Vagina (tissue), 2 donors: ENCODE results near the gene ZBED1. TPM values are rescaled to one million over a fixed set of nuclear protein-coding genes. Genes with fewer than 3 reads are reported as not detected.

Experiments
- DNase-seq, 2 donors: peaks; one replicate each; pipeline ENCODE4 v3.0.0-alpha.2; 2017; ENCODE audit errors: extremely low spot score in 2 of 2
- H3K27ac ChIP-seq: fragments of 200-600 bp; sonication (generic); one replicate; pipeline ENCODE4 v1.5.1; 2019
- H3K27me3 ChIP-seq: fragments of 200-600 bp; sonication (generic); one replicate; pipeline ENCODE4 v1.5.1; 2019
- H3K36me3 ChIP-seq, 2 donors: fragments of 200-600 bp; sonication (generic); one replicate each; pipeline ENCODE4 v1.5.1; 2017 to 2019
- H3K4me1 ChIP-seq: fragments of 200-600 bp; sonication (generic); one replicate; pipeline ENCODE4 v1.5.1; 2019
- H3K4me3 ChIP-seq, 2 donors: fragments of 200-600 bp; sonication (generic); 1 replicate in 1 of 2; 2 replicates in 1 of 2; pipeline ENCODE4 v1.5.1; 2016 to 2019
- H3K9me3 ChIP-seq: fragments of 200-600 bp; sonication (generic); one replicate; pipeline ENCODE4 v1.5.1; 2019
- CTCF ChIP-seq, 3 experiments: fragments of 450-650 bp in 2 of 3; fragments of 200-600 bp in 1 of 3; sonication (generic) in 1 of 3; IDR thresholded peaks; one replicate each; pipeline ENCODE4 v1.5.1; 2017 to 2019; ENCODE audit warnings: antibody characterized with exemption in 3 of 3, mild to moderate bottlenecking in 2 of 3, moderate library complexity in 2 of 3
- POLR2A ChIP-seq, 2 donors: fragments of 450-650 bp; IDR thresholded peaks; one replicate each; pipeline ENCODE4 v1.6.1; 2017; ENCODE audit warnings: antibody characterized with exemption in 2 of 2, mild to moderate bottlenecking in 2 of 2, moderate library complexity in 2 of 2
- POLR2AphosphoS5 ChIP-seq, 2 donors: sonication (generic); formaldehyde crosslinking; IDR thresholded peaks; one replicate each; pipeline ENCODE4 v1.9.0; 2017; ENCODE audit warnings: antibody characterized with exemption in 2 of 2, mild to moderate bottlenecking in 2 of 2, low read depth in 1 of 2; ENCODE audit not compliant: insufficient read depth in 1 of 2
- intact Hi-C: fragments of 100-400 bp; cut with DNase I; formaldehyde crosslinking; loops from one replicate; pipeline ENCODE4 v1.15.1; 2023
- total RNA-seq: library from RNA; depleted of rRNA; stranded (reverse); fragments of >200 nt; gene quantifications from one replicate; pipeline ENCODE4 v1.2.3, GENCODE V29; 2016

The ZBED1 gene
- total RNA-seq, 1 donor from 2014 or later: 32.7 TPM

- intact Hi-C loops: no loop called here
- DNase-seq: no peak
- no peaks in the 10 kb centered on the region for H3K36me3 ChIP-seq
- H3K27me3 ChIP-seq: no peaks in the 10 kb centered on the region
- no peaks in the 10 kb centered on the region for H3K9me3 ChIP-seq
- TF ChIP-seq POLR2A (IDR thresholded peaks at IDR 0.05) (no peak), POLR2AphosphoS5 (IDR thresholded peaks at IDR 0.05; ENCODE audit: insufficient read depth in 1 of 2, low read depth in 1 of 2) (no peak), CTCF (IDR thresholded peaks at IDR 0.05) (no peak)
- H3K27ac ChIP-seq: no peak overlapping the region
- no peak overlapping the region for H3K4me3 ChIP-seq
- H3K4me1 ChIP-seq: no peaks in the 10 kb centered on the region
These were observed 32.6 kb upstream of the ZBED1 start for GRCh38 chrX:2533424-2533823.

DNA sequence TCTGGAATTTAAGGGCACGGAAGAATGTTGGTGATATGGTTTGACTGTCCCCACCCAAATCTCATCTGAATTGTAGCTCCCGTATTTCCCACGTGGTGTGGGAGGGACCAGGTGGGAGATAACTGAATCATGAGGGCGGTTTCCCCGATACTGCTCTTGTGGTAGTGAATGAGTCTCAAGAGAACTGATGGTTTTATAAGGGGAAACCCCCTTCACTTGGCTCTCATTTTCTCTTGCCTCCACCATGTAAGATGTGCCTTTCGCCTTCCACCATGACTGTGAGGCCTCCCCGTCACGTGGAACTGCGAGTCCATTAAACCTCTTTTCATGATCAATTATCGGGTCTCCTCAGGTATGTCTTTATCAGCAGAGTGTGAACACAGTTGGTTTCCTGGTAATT, 25.6 kb upstream of the ZBED1 start:
- H3K36me3 ChIP-seq: no peaks in the 10 kb centered on the region
- no peak overlapping the region for H3K27ac ChIP-seq
- no peaks in the 10 kb centered on the region for H3K9me3 ChIP-seq
- no peak for TF ChIP-seq POLR2A (IDR thresholded peaks at IDR 0.05)
- DNase-seq: no peak
- H3K27me3 ChIP-seq: no peaks in the 10 kb centered on the region
- no peak overlapping the region for H3K4me3 ChIP-seq
- intact Hi-C loops: no loop called here
- H3K4me1 ChIP-seq: no peaks in the 10 kb centered on the region

- Histone ChIP-seq H3K4me1 (no peaks in the 10 kb centered on the region), H3K9me3 (no peaks in the 10 kb centered on the region), H3K36me3 (no peaks in the 10 kb centered on the region), H3K27ac (no peak overlapping the region), H3K4me3 (no peak overlapping the region), H3K27me3 (no peaks in the 10 kb centered on the region)
- DNase-seq: no peak
- intact Hi-C loops: no loop called here
- TF ChIP-seq CTCF (IDR thresholded peaks at IDR 0.05) (no peak), POLR2A (IDR thresholded peaks at IDR 0.05) (no peak), POLR2AphosphoS5 (IDR thresholded peaks at IDR 0.05; ENCODE audit: insufficient read depth in 1 of 2, low read depth in 1 of 2) (no peak)
These were observed 23.1 kb upstream of the ZBED1 start for GRCh38 chrX:2523911-2524310.

GRCh38 chrX:2521927-2522386, 21.2 kb upstream of the ZBED1 start:
- Histone ChIP-seq H3K27me3 (no peaks in the 10 kb centered on the region), H3K4me1 (no peaks in the 10 kb centered on the region), H3K4me3 (no peak overlapping the region), H3K36me3 (no peaks in the 10 kb centered on the region), H3K9me3 (no peaks in the 10 kb centered on the region), H3K27ac (no peak overlapping the region)
- DNase-seq: no peak
- intact Hi-C loops: no loop called here
- no peak for TF ChIP-seq CTCF (IDR thresholded peaks at IDR 0.05)
- TF ChIP-seq POLR2A (IDR thresholded peaks at IDR 0.05): no peak
- no peak for TF ChIP-seq POLR2AphosphoS5 (IDR thresholded peaks at IDR 0.05; ENCODE audit: insufficient read depth in 1 of 2, low read depth in 1 of 2)

GRCh38 chrX:2521092-2521926, 20.5 kb upstream of the ZBED1 start:
- TF ChIP-seq POLR2AphosphoS5 (IDR thresholded peaks at IDR 0.05; ENCODE audit: insufficient read depth in 1 of 2, low read depth in 1 of 2): no peak
- no peak for TF ChIP-seq CTCF (IDR thresholded peaks at IDR 0.05)
- TF ChIP-seq POLR2A (IDR thresholded peaks at IDR 0.05): no peak
- Histone ChIP-seq H3K9me3 (no peaks in the 10 kb centered on the region), H3K27ac (no peak overlapping the region), H3K27me3 (no peaks in the 10 kb centered on the region), H3K4me3 (no peak overlapping the region), H3K36me3 (no peaks in the 10 kb centered on the region), H3K4me1 (no peaks in the 10 kb centered on the region)
- intact Hi-C loops: no loop called here
- no peak for DNase-seq
